Heart left ventricle (tissue), 13 donors: ENCODE measurements around the gene INPP4B.

Source experiments
- POLR2A ChIP-seq, 2 donors: fragments of 450-650 bp; IDR thresholded peaks; one replicate each; pipeline ENCODE4 v1.6.1; 2017; ENCODE audit warnings: antibody characterized with exemption in 2 of 2, mild to moderate bottlenecking in 2 of 2, moderate library complexity in 2 of 2
- TF ChIP-seq, protein P1 (sequence below), 12 donors: fragments of 200-600 bp; sonication (generic) in 4 of 12; IDR thresholded peaks; one replicate each; pipeline versions ENCODE4 v1.5.0 to v1.8.0; 2018 to 2022; ENCODE audit warnings: antibody characterized with exemption in 12 of 12, mild to moderate bottlenecking in 5 of 12
- donor health status: ischemic (EF 13 %, LVEDD 7.1; RV severe dilation, severe dysfunction).
- donor health status: DM: no; HTN: yes; CAD: no.
- donor health status: DM: no; HTN: no; CAD: no.
- donor health status: ischemic (EF 25% LVEDD 6.9; RV normal size, moderate dysfunction).
- donor health status: ischemic (EF 25% LVEDD 5.7; RV mildly dilated, moderate dysfunction).
- donor health status: ischemic (EF 35%, LVEDD 5.7; RV mildly dilated, moderate dysfunction).
- donor health status: nonischemic (EF 11% LVEDD 7.7; RV severe dilation, severe dysfunction).
- donor health status: DM: yes; HTN: yes; CAD: no.
- donor health status: PGD.
- donor health status: ischemic (EF 29% LVEDD 5.4; RV normal size, mild dysfunction).
- donor health status: nonischemic (EF 23%, LVEDD 6.1; RV moderate dilation, normal function).

DNA sequence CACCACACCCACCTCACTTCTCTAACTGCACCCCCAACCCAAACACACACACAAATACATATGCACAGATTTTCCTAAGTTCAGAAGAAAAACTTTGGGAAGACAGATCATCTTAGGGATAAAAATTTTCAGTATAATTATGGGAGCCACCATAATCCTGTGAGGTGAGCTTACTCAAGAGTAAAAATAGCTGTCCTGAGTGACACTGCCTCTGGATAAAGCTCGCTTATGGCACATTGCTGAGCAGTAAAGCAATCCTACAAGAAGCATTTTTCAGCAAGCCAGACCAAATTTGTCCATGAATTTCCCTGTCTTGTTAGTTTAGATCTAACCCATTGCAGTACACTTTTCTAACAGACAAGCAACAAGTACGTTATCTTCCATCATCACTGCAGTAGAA is 83.8 kb downstream of the INPP4B start:
- TF ChIP-seq, protein P1, sequence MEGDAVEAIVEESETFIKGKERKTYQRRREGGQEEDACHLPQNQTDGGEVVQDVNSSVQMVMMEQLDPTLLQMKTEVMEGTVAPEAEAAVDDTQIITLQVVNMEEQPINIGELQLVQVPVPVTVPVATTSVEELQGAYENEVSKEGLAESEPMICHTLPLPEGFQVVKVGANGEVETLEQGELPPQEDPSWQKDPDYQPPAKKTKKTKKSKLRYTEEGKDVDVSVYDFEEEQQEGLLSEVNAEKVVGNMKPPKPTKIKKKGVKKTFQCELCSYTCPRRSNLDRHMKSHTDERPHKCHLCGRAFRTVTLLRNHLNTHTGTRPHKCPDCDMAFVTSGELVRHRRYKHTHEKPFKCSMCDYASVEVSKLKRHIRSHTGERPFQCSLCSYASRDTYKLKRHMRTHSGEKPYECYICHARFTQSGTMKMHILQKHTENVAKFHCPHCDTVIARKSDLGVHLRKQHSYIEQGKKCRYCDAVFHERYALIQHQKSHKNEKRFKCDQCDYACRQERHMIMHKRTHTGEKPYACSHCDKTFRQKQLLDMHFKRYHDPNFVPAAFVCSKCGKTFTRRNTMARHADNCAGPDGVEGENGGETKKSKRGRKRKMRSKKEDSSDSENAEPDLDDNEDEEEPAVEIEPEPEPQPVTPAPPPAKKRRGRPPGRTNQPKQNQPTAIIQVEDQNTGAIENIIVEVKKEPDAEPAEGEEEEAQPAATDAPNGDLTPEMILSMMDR (IDR thresholded peaks at IDR 0.05) = no peak
- no peak for TF ChIP-seq POLR2A (IDR thresholded peaks at IDR 0.05)
